GM23338 (cell line): ENCODE results near the gene GLI3. TPM values are rescaled to one million over a fixed set of nuclear protein-coding genes. Genes with fewer than 3 reads are reported as not detected.

Source experiments
- ATAC-seq: fragments of 200-7000 bp; cut with Tn5 transposase; 3 replicates; pipeline ENCODE4 v1.9.1; 2020
- DNase-seq: peaks from one replicate; pipeline ENCODE4 v3.0.0-alpha.2; 2015; ENCODE audit warnings: low spot score
- H2AFZ ChIP-seq: fragments of 200-600 bp; sonication (generic); 2 replicates; pipeline ENCODE4 v1.8.0; 2016; ENCODE audit warnings: antibody characterized with exemption, mild to moderate bottlenecking, moderate library complexity
- H3F3A ChIP-seq: fragments of 200-600 bp; sonication (generic); replicated peaks from 2 replicates; pipeline ENCODE4 v1.8.0; 2017; ENCODE audit warnings: antibody characterized with exemption, mixed run types, low read depth
- H3K27ac ChIP-seq: fragments of 200-600 bp; sonication (generic); 2 replicates; pipeline ENCODE4 v1.6.1; 2016; ENCODE audit warnings: low read depth
- H3K27me3 ChIP-seq: fragments of 200-600 bp; sonication (generic); 2 replicates; pipeline ENCODE4 v1.8.0; 2016; ENCODE audit warnings: mild to moderate bottlenecking, mixed run types, moderate library complexity; ENCODE audit not compliant: insufficient read depth
- H3K36me3 ChIP-seq: fragments of 200-600 bp; sonication (generic); 2 replicates; pipeline ENCODE4 v1.8.0; 2016; ENCODE audit warnings: mild to moderate bottlenecking; ENCODE audit not compliant: insufficient read depth
- H3K4me1 ChIP-seq: fragments of 200-600 bp; sonication (generic); 2 replicates; pipeline ENCODE4 v1.8.0; 2016; ENCODE audit warnings: mild to moderate bottlenecking, moderate library complexity; ENCODE audit not compliant: insufficient read depth
- H3K4me2 ChIP-seq: fragments of 200-600 bp; sonication (generic); 2 replicates; pipeline ENCODE4 v1.7.1; 2017; ENCODE audit warnings: mixed run types
- H3K4me3 ChIP-seq: fragments of 200-600 bp; sonication (generic); 2 replicates; pipeline ENCODE4 v1.6.1; 2016; ENCODE audit warnings: mixed run types
- H3K79me2 ChIP-seq: fragments of 200-600 bp; sonication (generic); replicated peaks from 2 replicates; pipeline ENCODE4 v1.8.0; 2017; ENCODE audit warnings: mild to moderate bottlenecking; ENCODE audit not compliant: insufficient read depth
- H3K9me2 ChIP-seq: fragments of 200-600 bp; sonication (generic); 2 replicates; pipeline ENCODE4 v1.8.0; 2017; ENCODE audit not compliant: insufficient read depth
- H4K20me1 ChIP-seq: fragments of 200-600 bp; sonication (generic); replicated peaks from 2 replicates; pipeline ENCODE4 v1.8.0; 2017; ENCODE audit warnings: mild to moderate bottlenecking; ENCODE audit not compliant: insufficient read depth
- H3K27ac Mint-ChIP-seq: 2 replicates; pipeline ENCODE4 v1.8.0; 2020; ENCODE audit warnings: inconsistent platforms, mild to moderate bottlenecking, moderate library complexity, mixed read lengths
- H3K27me3 Mint-ChIP-seq: 3 replicates; pipeline ENCODE4 v1.8.0; 2022; ENCODE audit warnings: low read depth, mild to moderate bottlenecking, moderate library complexity, mixed read lengths, inconsistent platforms; ENCODE audit not compliant: insufficient read depth, poor library complexity
- H3K36me3 Mint-ChIP-seq: 3 replicates; pipeline ENCODE4 v1.8.0; 2021; ENCODE audit warnings: low read depth, mild to moderate bottlenecking, inconsistent platforms, moderate library complexity, mixed read lengths
- H3K4me1 Mint-ChIP-seq: 3 replicates; pipeline ENCODE4 v1.8.0; 2020; ENCODE audit warnings: mild to moderate bottlenecking, inconsistent platforms, mixed read lengths
- H3K4me3 Mint-ChIP-seq: 3 replicates; pipeline ENCODE4 v1.8.0; 2021; ENCODE audit warnings: moderate library complexity, mild to moderate bottlenecking, inconsistent platforms, mixed read lengths
- H3K9me3 Mint-ChIP-seq: 3 replicates; pipeline ENCODE4 v1.8.0; 2020; ENCODE audit warnings: moderate library complexity, mild to moderate bottlenecking, inconsistent platforms, mixed read lengths
- CREB1 ChIP-seq: fragments of 250-450 bp; sonication (Bioruptor Pico); IDR thresholded peaks from 2 replicates; pipeline ENCODE4 v1.5.0; 2020; ENCODE audit warnings: low read depth, mild to moderate bottlenecking, moderate library complexity
- CTCF ChIP-seq, 2 experiments: fragments of 200-600 bp in 1 of 2; sonication (generic) in 1 of 2; conservative IDR thresholded peaks; 2 replicates each; pipeline versions ENCODE4 v1.5.1 to v1.6.1; 2016 to 2017; ENCODE audit warnings: antibody characterized with exemption in 2 of 2, low read depth in 2 of 2, mild to moderate bottlenecking in 2 of 2, moderate library complexity in 1 of 2
- ETS1 ChIP-seq: IDR thresholded peaks from 2 replicates; pipeline ENCODE4 v1.6.1; 2016; ENCODE audit warnings: antibody characterized with exemption
- EZH2 ChIP-seq: fragments of 200-600 bp; sonication (generic); IDR thresholded peaks from one replicate; pipeline ENCODE4 v1.8.0; 2017; ENCODE audit warnings: antibody characterized with exemption, mild to moderate bottlenecking, low read depth; ENCODE audit not compliant: unreplicated experiment
- EZH2phosphoT487 ChIP-seq: fragments of 200-600 bp; sonication (generic); IDR thresholded peaks from one replicate; pipeline ENCODE4 v1.8.1; 2018; ENCODE audit warnings: antibody characterized with exemption; ENCODE audit not compliant: unreplicated experiment
- JUNB ChIP-seq: IDR thresholded peaks from one replicate; pipeline ENCODE4 v1.6.1; 2016; ENCODE audit warnings: antibody characterized with exemption; ENCODE audit not compliant: unreplicated experiment
- STAT1 ChIP-seq: IDR thresholded peaks from one replicate; pipeline ENCODE4 v1.6.1; 2016; ENCODE audit warnings: antibody characterized with exemption; ENCODE audit not compliant: unreplicated experiment
- ZNF331 ChIP-seq: fragments of 250-450 bp; sonication (Bioruptor Pico); IDR thresholded peaks from 2 replicates; pipeline ENCODE4 v1.5.0; 2020; ENCODE audit warnings: low read depth, mild to moderate bottlenecking, moderate library complexity
- ZNF462 ChIP-seq: fragments of 250-450 bp; sonication (Bioruptor Pico); IDR thresholded peaks from 2 replicates; pipeline ENCODE4 v1.5.0; 2020; ENCODE audit warnings: mild to moderate bottlenecking, moderate library complexity
- polyA plus RNA-seq: library from polyadenylated mRNA; unstranded; fragments of >200 nt; fragmentation: Nextera tagmentation; extraction: Ambion mirVana; gene quantifications from 2 replicates; pipeline ENCODE4 v1.2.1, GENCODE V29; 2016
- total RNA-seq: library from RNA; depleted of rRNA; stranded (reverse); fragments of >200 nt; shearing (Covaris generic); gene quantifications from 2 replicates; pipeline ENCODE4 v1.2.3, GENCODE V29; 2014

GLI3 gene
- total and polyA plus RNA-seq, 2 experiments from 2014 or later, result 16.1 to 17.9 TPM

- TF ChIP-seq ZNF462 (CRISPR knock-in tag), result no peak
- no peak for TF ChIP-seq ZNF331 (CRISPR knock-in tag)
- TF ChIP-seq EZH2, result no peak
- TF ChIP-seq JUNB, result no peak
- no peak for TF ChIP-seq EZH2phosphoT487
- no peak for TF ChIP-seq CREB1 (CRISPR knock-in tag)
These were observed 151.5 kb downstream of the GLI3 start (continued) for GRCh38 chr7:42085531-42085930.

- no peak overlapping the region for H3K4me2 ChIP-seq
- no peak for ATAC-seq
- Mint-ChIP-seq H3K9me3 (no peaks in the 10 kb centered on the region), H3K4me3 (no peak overlapping the region), H3K36me3 (no peaks in the 10 kb centered on the region), H3K27me3 (peaks cover 40% of the 10 kb centered on the region), H3K27ac (no peak overlapping the region), H3K4me1 (peaks cover 21% of the 10 kb centered on the region)
- peaks cover 43% of the 10 kb centered on the region for H3K27me3 ChIP-seq
- H3K27ac ChIP-seq, result no peak overlapping the region
- no peak for DNase-seq
- no peaks in the 10 kb centered on the region for H3K79me2 ChIP-seq
- no peaks in the 10 kb centered on the region for H3F3A ChIP-seq
- H2AFZ ChIP-seq, result no peak overlapping the region
- H3K9me2 ChIP-seq, result no peaks in the 10 kb centered on the region
- H4K20me1 ChIP-seq, result peaks cover 38% of the 10 kb centered on the region
- peaks cover 4% of the 10 kb centered on the region; the same call in 1 of the 2 replicates for H3K4me1 ChIP-seq
- H3K36me3 ChIP-seq, result no peaks in the 10 kb centered on the region
- no peak overlapping the region for H3K4me3 ChIP-seq
- no peak for TF ChIP-seq STAT1
- TF ChIP-seq EZH2phosphoT487, result no peak
- TF ChIP-seq CREB1 (CRISPR knock-in tag), result no peak
- no peak for TF ChIP-seq JUNB
- TF ChIP-seq CTCF (conservative IDR thresholded peaks at IDR 0.05; ENCODE audit: low read depth in 2 of 2), result no peak
- TF ChIP-seq ETS1, result no peak
These were observed 152.7 kb downstream of the GLI3 start for GRCh38 chr7:42084263-42084662.
